Caco-2 (cell line): ENCODE measurements around the gene ERF. TPM values are rescaled to one million over a fixed set of nuclear protein-coding genes. Genes with fewer than 3 reads are reported as not detected.
A peak's percentile ranks its signal among the peaks of the same experiment; 100 is the strongest.

Experiments used
- BruUV-seq: library from RNA; stranded (reverse); fragments of 400-500 nt; replicated peaks from 2 replicates; lab custom pipeline; 2021; lab: Mats Ljungman, UMichigan
- CTCF ChIA-PET: fragments of 300-600 bp; sonication (Branson Sonifier 250); formaldehyde crosslinking; loops from one replicate; lab custom pipeline; 2022; ENCODE audit warnings: antibody characterized with exemption; lab: Charles Lee
- POLR2A ChIA-PET: fragments of 300-600 bp; sonication (Branson Sonifier 250); formaldehyde crosslinking; loops from one replicate; lab custom pipeline; 2022; ENCODE audit warnings: antibody characterized with exemption; lab: Charles Lee
- DNase-seq, 2 experiments: peaks; one replicate each; pipeline versions ENCODE4 v3.0.0 to v3.0.0-alpha.2; 2020 to 2022
- H3K27me3 ChIP-seq: replicated peaks from 2 replicates; pipeline ENCODE4 v1.6.0; 2011; ENCODE audit warnings: low read length; ENCODE audit not compliant: control insufficient read depth, insufficient read depth
- H3K36me3 ChIP-seq: 2 replicates; pipeline ENCODE4 v1.5.1; 2011; ENCODE audit warnings: low read length; ENCODE audit not compliant: control insufficient read depth, insufficient read depth
- H3K4me1 ChIP-seq: fragments of 250-450 bp; sonication (Bioruptor Pico); 2 replicates; pipeline ENCODE4 v1.5.1; 2020; ENCODE audit warnings: mild to moderate bottlenecking
- H3K4me3 ChIP-seq: 2 replicates; pipeline ENCODE4 v1.5.1; 2011; ENCODE audit warnings: low read depth, mild to moderate bottlenecking, control low read depth, low read length
- H3K9me3 ChIP-seq: fragments of 250-450 bp; sonication (Bioruptor Pico); 2 replicates; pipeline ENCODE4 v1.5.1; 2020; ENCODE audit warnings: mild to moderate bottlenecking, moderate library complexity
- H3K27ac Mint-ChIP-seq: one replicate; pipeline ENCODE4 v1.8.0; 2022; ENCODE audit warnings: mixed read lengths; ENCODE audit not compliant: unreplicated experiment
- H3K27me3 Mint-ChIP-seq: one replicate; pipeline ENCODE4 v1.8.0; 2022; ENCODE audit warnings: mixed read lengths; ENCODE audit not compliant: insufficient read depth, unreplicated experiment
- H3K36me3 Mint-ChIP-seq: one replicate; pipeline ENCODE4 v1.8.0; 2022; ENCODE audit warnings: mild to moderate bottlenecking, mixed read lengths; ENCODE audit not compliant: insufficient read depth, unreplicated experiment
- H3K4me1 Mint-ChIP-seq: one replicate; pipeline ENCODE4 v1.8.0; 2022; ENCODE audit warnings: low read depth, mixed read lengths; ENCODE audit not compliant: unreplicated experiment
- H3K4me3 Mint-ChIP-seq: one replicate; pipeline ENCODE4 v1.8.0; 2022; ENCODE audit warnings: mild to moderate bottlenecking, moderate library complexity, mixed read lengths; ENCODE audit not compliant: unreplicated experiment
- H3K9me3 Mint-ChIP-seq: one replicate; pipeline ENCODE4 v1.8.0; 2022; ENCODE audit warnings: mixed read lengths; ENCODE audit not compliant: unreplicated experiment
- CTCF ChIP-seq, 2 experiments: fragments of 200-600 bp in 1 of 2; IDR thresholded peaks; 1 replicate in 1 of 2; 2 replicates in 1 of 2; pipeline versions ENCODE4 v1.5.1 to v1.8.0; 2011 to 2022; ENCODE audit warnings: antibody characterized with exemption in 1 of 2, control low read depth in 1 of 2, inconsistent platforms in 1 of 2, low read depth in 1 of 2, low read length in 1 of 2, mild to moderate bottlenecking in 1 of 2, moderate library complexity in 1 of 2; ENCODE audit not compliant: insufficient read depth in 1 of 2, severe bottlenecking in 1 of 2, unreplicated experiment in 1 of 2
- intact Hi-C: fragments of 100-400 bp; cut with micrococcal nuclease; formaldehyde crosslinking; loops from one replicate; pipeline ENCODE4 v1.10.0; 2022; ENCODE audit not compliant: unreplicated experiment
- total RNA-seq: library from RNA; stranded (reverse); gene quantifications from 2 replicates; pipeline ENCODE4 v1.2.3, GENCODE V29; 2022

Gene ERF
- total RNA-seq, 1 experiment from 2014 or later, result 149 TPM

GRCh38 chr19:42233106-42233505, 21.8 kb downstream of the ERF start:
- H3K36me3 Mint-ChIP-seq, result peaks cover 89% of the 10 kb centered on the region
- peak overlapping the region; percentile 59 for H3K27ac Mint-ChIP-seq
- H3K4me3 ChIP-seq, result no peak overlapping the region
- peaks cover 18% of the 10 kb centered on the region for H3K4me1 Mint-ChIP-seq
- no TSS peak for BruUV-seq
- H3K36me3 ChIP-seq, result peaks cover 4% of the 10 kb centered on the region
- no peak for DNase-seq
- no peak overlapping the region for H3K4me3 Mint-ChIP-seq
- ChIA-PET POLR2A (interaction anchor here (2.6 kb wide), 1 partner anchor 10 kb away, joined by 9 read pairs; the partner anchor contains the start of gene GSK3A), CTCF (no interaction called here)
- H3K4me1 ChIP-seq, result peaks cover 6% of the 10 kb centered on the region; the same call in 1 of the 2 replicates
- intact Hi-C loops, result no loop called here
- TF ChIP-seq CTCF (IDR thresholded peaks at IDR 0.05; ENCODE audit: insufficient read depth in 1 of 2, low read depth in 1 of 2, low read length in 1 of 2, severe bottlenecking in 1 of 2, unreplicated experiment in 1 of 2), result no peak
- no peaks in the 10 kb centered on the region for H3K27me3 ChIP-seq
- H3K27me3 Mint-ChIP-seq, result no peaks in the 10 kb centered on the region
- H3K9me3 ChIP-seq, result no peaks in the 10 kb centered on the region
- no peaks in the 10 kb centered on the region for H3K9me3 Mint-ChIP-seq

- ChIA-PET POLR2A (interaction anchor here (2.6 kb wide), 1 partner anchor 11 kb away, joined by 9 read pairs; the partner anchor contains the start of gene GSK3A), CTCF (no interaction called here)
- H3K27ac Mint-ChIP-seq, result peak overlapping the region; percentile 38
- Histone ChIP-seq H3K4me1 (peaks cover 6% of the 10 kb centered on the region; the same call in 1 of the 2 replicates), H3K9me3 (no peaks in the 10 kb centered on the region), H3K27me3 (no peaks in the 10 kb centered on the region), H3K4me3 (no peak overlapping the region), H3K36me3 (peaks cover 4% of the 10 kb centered on the region)
- H3K36me3 Mint-ChIP-seq, result peaks cover 95% of the 10 kb centered on the region
- TF ChIP-seq CTCF (IDR thresholded peaks at IDR 0.05; ENCODE audit: insufficient read depth in 1 of 2, low read depth in 1 of 2, low read length in 1 of 2, severe bottlenecking in 1 of 2, unreplicated experiment in 1 of 2), result no peak
- peaks cover 18% of the 10 kb centered on the region for H3K4me1 Mint-ChIP-seq
- intact Hi-C loops, result no loop called here
- BruUV-seq, result no TSS peak
- no peak for DNase-seq
- H3K27me3 Mint-ChIP-seq, result no peaks in the 10 kb centered on the region
- no peak overlapping the region for H3K4me3 Mint-ChIP-seq
- no peaks in the 10 kb centered on the region for H3K9me3 Mint-ChIP-seq
These were observed 22.5 kb downstream of the ERF start for GRCh38 chr19:42232435-42232834.

DNA sequence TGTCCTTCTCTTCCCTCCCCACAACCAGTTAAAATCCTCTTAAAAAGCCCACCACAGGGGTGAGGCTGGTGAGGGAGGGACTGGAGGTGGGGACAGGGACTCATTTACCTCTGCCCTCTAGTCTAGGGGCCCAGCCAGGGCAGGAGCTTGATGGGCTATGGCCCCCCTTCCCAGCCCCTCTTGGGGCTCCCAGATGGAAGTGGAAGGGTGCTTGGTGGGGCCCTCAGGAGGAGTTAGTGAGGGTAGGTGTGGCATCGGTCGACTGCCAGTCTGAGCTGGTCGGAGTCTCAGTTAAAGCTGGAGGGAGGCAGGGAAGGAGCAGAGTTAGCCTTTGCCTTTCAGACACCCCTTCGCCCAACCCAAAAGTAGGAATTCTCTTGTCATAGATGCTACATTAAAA, 24.4 kb downstream of the ERF start:
- ChIA-PET CTCF (interaction anchor here (0.6 kb wide), 1 partner anchor 49 kb away, joined by 3 read pairs; no protein-coding TSS in a partner anchor), POLR2A (no interaction called here)
- no peaks in the 10 kb centered on the region for H3K27me3 Mint-ChIP-seq
- Histone ChIP-seq H3K9me3 (no peaks in the 10 kb centered on the region), H3K4me1 (peaks cover 6% of the 10 kb centered on the region; the same call in 1 of the 2 replicates), H3K4me3 (no peak overlapping the region), H3K27me3 (no peaks in the 10 kb centered on the region), H3K36me3 (peaks cover 3% of the 10 kb centered on the region; the same call in 1 of the 2 replicates)
- no peaks in the 10 kb centered on the region for H3K9me3 Mint-ChIP-seq
- peaks cover 95% of the 10 kb centered on the region for H3K36me3 Mint-ChIP-seq
- DNase-seq, result no peak
- H3K27ac Mint-ChIP-seq, result no peak overlapping the region
- intact Hi-C loops, result no loop called here
- no peak for TF ChIP-seq CTCF (IDR thresholded peaks at IDR 0.05; ENCODE audit: insufficient read depth in 1 of 2, low read depth in 1 of 2, low read length in 1 of 2, severe bottlenecking in 1 of 2, unreplicated experiment in 1 of 2)
- H3K4me1 Mint-ChIP-seq, result peaks cover 18% of the 10 kb centered on the region
- BruUV-seq, result no TSS peak
- no peak overlapping the region for H3K4me3 Mint-ChIP-seq
